ENCODE data around the gene DBR1. TPM values are rescaled to one million over a fixed set of nuclear protein-coding genes. Genes with fewer than 3 reads are reported as not detected.

Gene DBR1
- total and polyA plus RNA-seq, 2 of the 4 experiments (the other 2 are of a cell fraction): 7.6 to 12.5 TPM

DNA sequence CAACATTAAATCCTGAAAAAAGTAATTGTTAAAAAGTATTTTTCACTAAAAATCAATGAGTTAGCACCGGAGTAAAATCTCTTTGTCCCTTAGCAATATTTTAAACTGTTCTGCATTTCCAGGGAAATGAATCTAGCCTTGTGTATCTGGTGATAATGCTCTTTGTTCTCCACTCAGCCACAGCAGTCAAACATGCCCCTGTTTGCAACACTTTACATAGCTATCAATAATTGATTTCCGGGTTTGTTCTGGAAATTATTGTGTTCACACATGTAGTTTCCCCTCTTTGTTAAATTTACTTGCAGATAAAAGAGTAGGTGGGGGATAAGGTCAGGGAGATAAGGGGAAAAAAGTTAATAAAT is 38.9 kb downstream of the DBR1 start:
- H2BK15ac ChIP-seq (ENCODE audit: low read depth, low read length): no peak overlapping the region
- intact Hi-C loops (cut with micrococcal nuclease): no loop called here
- no peak overlapping the region for H3K9ac ChIP-seq (ENCODE audit: low read depth, low read length)
- H2BK120ac ChIP-seq (ENCODE audit: low read depth, low read length): no peak overlapping the region
- H3K27me3 ChIP-seq (ENCODE audit: control insufficient read depth, insufficient read depth, low read length): peaks cover 15% of the 10 kb centered on the region
- no peak for ATAC-seq (ENCODE audit: low read depth)
- H3K4me2 ChIP-seq (ENCODE audit: low read depth, low read length): no peak overlapping the region
- no peaks in the 10 kb centered on the region for H4K20me1 ChIP-seq (ENCODE audit: insufficient read depth, low read length)
- H3K14ac ChIP-seq (replicated peaks; ENCODE audit: low read depth, low read length): no peak overlapping the region
- H2AFZ ChIP-seq (replicated peaks; ENCODE audit: low read length, poor library complexity): no peak overlapping the region
- no peak overlapping the region for H2BK20ac ChIP-seq (ENCODE audit: low read depth, low read length)
- DNase-seq: no peak
- H2BK5ac ChIP-seq (ENCODE audit: low read depth, low read length, poor library complexity, severe bottlenecking): no peak overlapping the region
- POLR2A ChIA-PET (ENCODE audit: unreplicated experiment): no interaction called here
- no peak overlapping the region for H4K5ac ChIP-seq (ENCODE audit: low read depth, low read length)
- no peaks in the 10 kb centered on the region for H3K36me3 ChIP-seq (ENCODE audit: control insufficient read depth, insufficient read depth, low read length)
- no peak overlapping the region for H4K91ac ChIP-seq (ENCODE audit: insufficient read depth, low read depth, low read length)
- no peak overlapping the region for H3K23ac ChIP-seq (ENCODE audit: low read depth, low read length)
- dilution Hi-C loops (cut with HindIII; ENCODE audit: low sequenced_read_pairs, unreplicated experiment): no loop called here
- H2AK5ac ChIP-seq (ENCODE audit: low read depth, low read length): no peak overlapping the region
- H3K18ac ChIP-seq (ENCODE audit: low read depth, low read length): no peak overlapping the region
- H3K79me1 ChIP-seq (ENCODE audit: low read depth in 1 of 2, low read length in 2 of 2): no peaks in the 10 kb centered on the region
- no peak overlapping the region for H4K8ac ChIP-seq (ENCODE audit: low read depth in 2 of 2, low read length in 2 of 2)
- H3K4ac ChIP-seq (ENCODE audit: low read depth, low read length): no peak overlapping the region
- BruUV-seq (replicated peaks): no TSS peak
- no peak overlapping the region for H2AK9ac ChIP-seq (replicated peaks; ENCODE audit: low read depth, low read length, poor library complexity)
- TF ChIP-seq CEBPB (IDR thresholded peaks at IDR 0.05; ENCODE audit: low read depth, low read length): no peak
- no peak for TF ChIP-seq FOS (IDR thresholded peaks at IDR 0.05; ENCODE audit: low read depth, low read length)
- no peak for TF ChIP-seq MAZ (IDR thresholded peaks at IDR 0.05; ENCODE audit: borderline replicate concordance, low read depth, low read length)
- TF ChIP-seq, protein P1, sequence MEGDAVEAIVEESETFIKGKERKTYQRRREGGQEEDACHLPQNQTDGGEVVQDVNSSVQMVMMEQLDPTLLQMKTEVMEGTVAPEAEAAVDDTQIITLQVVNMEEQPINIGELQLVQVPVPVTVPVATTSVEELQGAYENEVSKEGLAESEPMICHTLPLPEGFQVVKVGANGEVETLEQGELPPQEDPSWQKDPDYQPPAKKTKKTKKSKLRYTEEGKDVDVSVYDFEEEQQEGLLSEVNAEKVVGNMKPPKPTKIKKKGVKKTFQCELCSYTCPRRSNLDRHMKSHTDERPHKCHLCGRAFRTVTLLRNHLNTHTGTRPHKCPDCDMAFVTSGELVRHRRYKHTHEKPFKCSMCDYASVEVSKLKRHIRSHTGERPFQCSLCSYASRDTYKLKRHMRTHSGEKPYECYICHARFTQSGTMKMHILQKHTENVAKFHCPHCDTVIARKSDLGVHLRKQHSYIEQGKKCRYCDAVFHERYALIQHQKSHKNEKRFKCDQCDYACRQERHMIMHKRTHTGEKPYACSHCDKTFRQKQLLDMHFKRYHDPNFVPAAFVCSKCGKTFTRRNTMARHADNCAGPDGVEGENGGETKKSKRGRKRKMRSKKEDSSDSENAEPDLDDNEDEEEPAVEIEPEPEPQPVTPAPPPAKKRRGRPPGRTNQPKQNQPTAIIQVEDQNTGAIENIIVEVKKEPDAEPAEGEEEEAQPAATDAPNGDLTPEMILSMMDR (conservative IDR thresholded peaks at IDR 0.05; ENCODE audit: low read depth, low read length): no peak
- TF ChIP-seq MXI1 (IDR thresholded peaks at IDR 0.05; ENCODE audit: borderline replicate concordance, low read depth, low read length): no peak
- TF ChIP-seq SMC3 (IDR thresholded peaks at IDR 0.05; ENCODE audit: low read depth, low read length): no peak
- TF ChIP-seq, protein P2, sequence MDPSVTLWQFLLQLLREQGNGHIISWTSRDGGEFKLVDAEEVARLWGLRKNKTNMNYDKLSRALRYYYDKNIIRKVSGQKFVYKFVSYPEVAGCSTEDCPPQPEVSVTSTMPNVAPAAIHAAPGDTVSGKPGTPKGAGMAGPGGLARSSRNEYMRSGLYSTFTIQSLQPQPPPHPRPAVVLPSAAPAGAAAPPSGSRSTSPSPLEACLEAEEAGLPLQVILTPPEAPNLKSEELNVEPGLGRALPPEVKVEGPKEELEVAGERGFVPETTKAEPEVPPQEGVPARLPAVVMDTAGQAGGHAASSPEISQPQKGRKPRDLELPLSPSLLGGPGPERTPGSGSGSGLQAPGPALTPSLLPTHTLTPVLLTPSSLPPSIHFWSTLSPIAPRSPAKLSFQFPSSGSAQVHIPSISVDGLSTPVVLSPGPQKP (IDR thresholded peaks at IDR 0.05; ENCODE audit: borderline replicate concordance, low read depth, low read length): no peak
- no peak for TF ChIP-seq RCOR1 (IDR thresholded peaks at IDR 0.05; ENCODE audit: insufficient replicate concordance, low read length)
- no peak for TF ChIP-seq POLR2A (IDR thresholded peaks at IDR 0.05; ENCODE audit: low read depth, low read length)
- TF ChIP-seq CHD1 (IDR thresholded peaks at IDR 0.05; ENCODE audit: low read depth, low read length): no peak
- H3K27ac ChIP-seq (ENCODE audit: insufficient read depth, low read length): no peak overlapping the region
- in situ Hi-C loops (cut with MboI; ENCODE audit: low sequenced_read_pairs): no loop called here
- H3K9me1 ChIP-seq (ENCODE audit: insufficient read depth, low read length): no peaks in the 10 kb centered on the region
- H3K9me3 ChIP-seq (ENCODE audit: control insufficient read depth, insufficient read depth, low read length): no peaks in the 10 kb centered on the region
- H3K4me3 ChIP-seq (ENCODE audit: insufficient read depth, low read depth, low read length): no peak overlapping the region
- H3K4me1 ChIP-seq (ENCODE audit: control insufficient read depth, insufficient read depth, low read length): no peaks in the 10 kb centered on the region
- no CpG with 5 or more reads among the region's 2 CpGs for WGBS, 2 experiments (ENCODE audit: extremely low coverage in 2 of 2, insufficient read length in 1 of 2)
- CTCF ChIA-PET: no interaction called here
- no peak overlapping the region for H3K56ac ChIP-seq (ENCODE audit: extremely low read depth, insufficient read depth, low read length)
